RCC 7860 (cell line): ENCODE measurements around the gene ATP1A4.
"Not testable (repeated sequence)": the region's sequence is repeated elsewhere in the genome, so short reads cannot be mapped to it uniquely, and the experiment has no call there.

ENCODE experiments used
- DNase-seq: peaks from one replicate; pipeline ENCODE4 v3.0.0-alpha.2; 2015; ENCODE audit warnings: low spot score
- FAIRE-seq: peaks from 2 replicates; lab custom pipeline; 2012; peaks lifted over from hg19 to GRCh38; lab: Jason Lieb, UNC

The ATP1A4 gene

DNA sequence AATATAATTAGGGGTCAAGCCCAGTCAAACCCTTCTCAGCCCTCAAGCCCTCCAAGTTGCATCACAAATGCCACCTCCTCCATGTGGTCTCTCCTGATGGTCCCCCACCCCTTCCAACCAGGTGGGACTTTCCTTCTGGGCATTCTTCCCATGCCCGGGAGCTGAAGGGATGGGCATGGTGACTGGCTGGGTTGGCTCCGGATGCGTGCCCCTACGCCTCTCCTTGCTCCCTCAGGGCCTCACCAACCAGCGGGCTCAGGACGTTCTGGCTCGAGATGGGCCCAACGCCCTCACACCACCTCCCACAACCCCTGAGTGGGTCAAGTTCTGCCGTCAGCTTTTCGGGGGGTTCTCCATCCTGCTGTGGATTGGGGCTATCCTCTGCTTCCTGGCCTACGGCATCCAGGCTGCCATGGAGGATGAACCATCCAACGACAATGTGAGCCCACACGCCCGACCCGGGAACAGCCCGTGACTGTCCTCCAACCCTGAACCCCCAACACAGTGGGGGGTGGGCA is 28.4 kb upstream of the ATP1A4 start:
- FAIRE-seq (no peak), DNase-seq (no peak)

- no peak for DNase-seq
- no peak for FAIRE-seq
Observed at GRCh38 chr1:160123726-160124125, 27.7 kb upstream of the ATP1A4 start.

DNA sequence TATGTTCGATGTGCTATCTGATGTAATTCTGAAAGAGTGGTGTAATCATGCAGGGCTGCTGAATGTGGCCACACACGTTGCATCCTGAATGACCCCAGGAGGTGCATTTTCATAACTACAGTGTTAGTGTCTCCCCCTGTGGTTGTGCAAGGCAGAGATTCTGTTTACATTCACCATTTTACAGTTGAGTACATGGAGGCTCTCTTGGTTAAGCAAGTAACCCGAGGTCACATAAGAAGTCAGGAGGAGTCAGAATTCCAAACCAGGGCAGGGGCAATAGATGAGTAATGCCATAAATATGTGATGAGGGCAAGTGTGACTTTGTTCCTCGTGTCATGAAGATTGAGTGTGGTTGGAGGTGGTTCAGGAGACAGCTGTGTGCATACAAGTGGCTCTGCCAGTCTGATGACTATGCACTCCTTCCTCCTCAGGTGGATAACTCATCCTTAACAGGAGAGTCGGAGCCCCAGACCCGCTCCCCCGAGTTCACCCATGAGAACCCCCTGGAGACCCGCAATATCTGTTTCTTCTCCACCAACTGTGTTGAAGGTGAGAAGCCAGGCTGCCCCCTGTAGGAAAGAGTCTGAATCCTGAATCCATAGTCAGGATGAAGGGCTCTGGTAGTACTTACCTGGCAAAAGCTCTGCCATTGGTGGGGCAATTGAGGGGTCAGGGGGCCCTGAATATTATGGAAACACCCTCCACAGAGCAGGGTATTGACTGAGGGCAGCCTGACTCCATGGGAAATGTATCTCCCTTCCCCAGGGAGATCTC is 26.5 kb upstream of the ATP1A4 start:
- DNase-seq (peak; percentile 100), FAIRE-seq (peak; percentile 98)

- peak; percentile 93 for FAIRE-seq
- DNase-seq: peak; percentile 93
Observed at GRCh38 chr1:160125746-160126145, 25.7 kb upstream of the ATP1A4 start.

GRCh38 chr1:160126342-160126741 is 25.1 kb upstream of the ATP1A4 start:
- FAIRE-seq, DNase-seq: not testable (repeated sequence)

DNA sequence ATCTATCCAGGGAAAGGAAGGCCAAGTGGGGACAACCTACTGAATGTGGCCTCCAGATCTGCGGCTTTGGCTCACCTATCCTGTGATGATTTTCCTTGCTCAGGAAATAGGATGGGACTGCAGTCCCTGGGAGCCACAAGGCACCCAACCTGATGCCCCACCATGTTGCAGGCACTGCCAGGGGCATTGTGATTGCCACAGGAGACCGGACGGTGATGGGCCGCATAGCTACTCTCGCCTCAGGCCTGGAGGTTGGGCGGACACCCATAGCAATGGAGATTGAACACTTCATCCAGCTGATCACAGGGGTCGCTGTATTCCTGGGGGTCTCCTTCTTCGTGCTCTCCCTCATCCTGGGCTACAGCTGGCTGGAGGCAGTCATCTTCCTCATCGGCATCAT is 24.0 kb upstream of the ATP1A4 start:
- no peak for DNase-seq
- no peak for FAIRE-seq

DNA sequence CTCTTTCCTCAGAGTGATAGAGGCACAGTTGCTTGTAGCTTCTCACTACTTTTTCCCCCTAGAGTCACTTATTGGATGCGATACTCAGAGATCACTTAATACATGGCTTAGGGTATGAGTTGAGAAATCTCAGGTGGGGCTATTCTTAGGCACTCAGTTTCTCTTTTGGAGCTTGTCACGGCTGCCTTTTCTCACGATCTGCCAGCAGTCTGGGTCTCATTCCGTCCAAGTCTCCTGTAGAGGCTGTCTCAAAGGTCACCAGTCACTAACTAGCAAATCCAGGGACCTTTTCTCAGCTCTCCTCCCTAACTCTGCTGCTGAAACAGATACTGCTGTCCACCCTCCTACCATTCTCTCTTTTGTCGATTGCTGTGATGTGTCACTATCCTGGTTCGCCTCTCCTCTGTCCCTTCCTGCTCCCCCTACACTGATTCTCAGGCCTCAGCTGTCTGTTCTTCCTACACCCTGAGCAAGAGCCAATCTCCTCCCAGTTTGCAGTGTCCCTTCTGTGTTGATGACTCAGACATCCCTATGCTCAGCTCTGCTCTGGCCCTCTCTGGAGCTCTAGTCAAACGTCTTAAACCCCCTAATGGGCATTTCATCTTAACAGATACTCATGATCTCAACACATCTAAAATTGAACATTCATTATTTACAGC is 23.4 kb upstream of the ATP1A4 start:
- FAIRE-seq (peak; percentile 52), DNase-seq (peak; percentile 73)

DNA sequence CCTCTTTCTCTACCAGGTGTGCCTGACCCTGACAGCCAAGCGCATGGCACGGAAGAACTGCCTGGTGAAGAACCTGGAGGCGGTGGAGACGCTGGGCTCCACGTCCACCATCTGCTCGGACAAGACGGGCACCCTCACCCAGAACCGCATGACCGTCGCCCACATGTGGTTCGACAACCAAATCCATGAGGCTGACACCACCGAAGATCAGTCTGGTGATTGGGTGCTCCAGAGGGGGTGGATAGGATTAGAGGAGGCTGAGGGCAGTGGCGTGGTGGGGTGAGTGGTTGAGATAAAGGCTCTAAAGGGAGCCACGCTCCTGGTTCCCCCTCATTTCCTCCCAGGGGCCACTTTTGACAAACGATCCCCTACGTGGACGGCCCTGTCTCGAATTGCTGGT is 22.8 kb upstream of the ATP1A4 start:
- no peak for DNase-seq
- FAIRE-seq: no peak

DNA sequence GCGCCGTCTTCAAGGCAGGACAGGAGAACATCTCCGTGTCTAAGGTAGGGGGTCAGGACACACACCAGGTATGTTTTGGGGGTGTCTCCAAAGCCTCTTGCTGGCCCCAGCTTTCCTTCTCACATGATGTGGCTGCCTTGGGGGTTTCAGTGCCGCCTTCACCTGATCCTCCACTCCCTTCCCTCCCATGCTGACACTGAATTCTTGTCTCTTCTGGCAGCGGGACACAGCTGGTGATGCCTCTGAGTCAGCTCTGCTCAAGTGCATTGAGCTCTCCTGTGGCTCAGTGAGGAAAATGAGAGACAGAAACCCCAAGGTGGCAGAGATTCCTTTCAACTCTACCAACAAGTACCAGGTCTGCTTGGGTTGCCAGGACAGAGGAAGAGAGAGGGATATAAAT is 22.4 kb upstream of the ATP1A4 start:
- DNase-seq: no peak
- FAIRE-seq: no peak

DNA sequence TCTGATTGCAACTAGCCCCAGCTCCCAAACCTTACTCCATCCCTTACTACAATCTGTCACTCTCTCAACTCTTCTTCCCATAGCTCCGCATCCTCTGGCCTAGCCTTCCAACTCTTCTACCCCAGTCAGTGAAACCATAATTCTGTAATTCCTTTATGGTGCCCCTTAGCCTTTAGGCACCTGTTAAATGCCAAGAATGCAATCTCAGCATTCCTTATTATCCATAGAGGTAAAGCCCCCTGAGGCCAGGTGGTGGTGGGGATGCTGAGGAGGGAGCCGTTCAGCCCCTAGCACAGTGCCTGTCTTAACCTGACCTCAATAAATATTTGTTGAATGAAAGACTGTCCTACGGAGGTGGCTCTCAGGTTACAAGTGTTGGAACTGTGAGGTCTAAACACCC is 21.8 kb upstream of the ATP1A4 start:
- no peak for FAIRE-seq
- no peak for DNase-seq

GRCh38 chr1:160129966-160130365 is 21.4 kb upstream of the ATP1A4 start:
- DNase-seq: no peak
- no peak for FAIRE-seq

DNA sequence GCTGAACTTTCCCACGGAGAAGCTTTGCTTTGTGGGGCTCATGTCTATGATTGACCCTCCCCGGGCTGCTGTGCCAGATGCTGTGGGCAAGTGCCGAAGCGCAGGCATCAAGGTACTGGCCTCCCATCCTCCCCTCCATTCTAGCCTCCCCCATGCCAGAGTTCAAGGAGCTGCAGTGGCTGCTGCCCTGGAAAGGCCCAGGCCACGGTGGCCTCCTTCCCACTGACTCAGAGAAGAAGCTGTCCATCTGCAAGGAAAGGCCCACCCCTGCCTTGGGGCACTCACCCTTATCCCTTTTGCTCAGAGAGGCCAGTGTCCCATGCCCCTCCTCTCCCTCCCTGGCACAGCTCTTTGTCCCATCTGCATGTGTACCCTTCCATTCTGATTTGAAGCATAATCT is 20.9 kb upstream of the ATP1A4 start:
- no peak for FAIRE-seq

DNA sequence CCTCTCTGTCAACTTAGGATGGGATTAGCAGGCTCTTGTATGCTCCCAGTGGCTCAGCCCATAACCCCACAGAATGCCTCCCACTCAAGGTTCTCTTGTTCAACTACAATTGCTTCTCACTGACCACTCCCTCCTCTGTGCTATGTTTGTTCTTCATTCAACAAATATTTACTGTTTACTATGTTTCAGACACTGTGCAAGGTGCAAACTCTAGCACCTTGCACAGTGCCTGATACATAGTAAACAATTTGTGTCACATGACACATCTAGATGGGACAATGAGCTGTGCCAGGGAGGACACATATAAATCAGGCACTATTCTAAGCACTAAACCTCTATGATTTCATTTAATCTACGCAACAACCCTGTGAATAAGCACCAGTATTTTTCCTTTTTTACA is 20.5 kb upstream of the ATP1A4 start:
- DNase-seq (no peak), FAIRE-seq (no peak)

More for the DNA sequence above, 20.9 kb upstream of the ATP1A4 start:
- DNase-seq: no peak

DNA sequence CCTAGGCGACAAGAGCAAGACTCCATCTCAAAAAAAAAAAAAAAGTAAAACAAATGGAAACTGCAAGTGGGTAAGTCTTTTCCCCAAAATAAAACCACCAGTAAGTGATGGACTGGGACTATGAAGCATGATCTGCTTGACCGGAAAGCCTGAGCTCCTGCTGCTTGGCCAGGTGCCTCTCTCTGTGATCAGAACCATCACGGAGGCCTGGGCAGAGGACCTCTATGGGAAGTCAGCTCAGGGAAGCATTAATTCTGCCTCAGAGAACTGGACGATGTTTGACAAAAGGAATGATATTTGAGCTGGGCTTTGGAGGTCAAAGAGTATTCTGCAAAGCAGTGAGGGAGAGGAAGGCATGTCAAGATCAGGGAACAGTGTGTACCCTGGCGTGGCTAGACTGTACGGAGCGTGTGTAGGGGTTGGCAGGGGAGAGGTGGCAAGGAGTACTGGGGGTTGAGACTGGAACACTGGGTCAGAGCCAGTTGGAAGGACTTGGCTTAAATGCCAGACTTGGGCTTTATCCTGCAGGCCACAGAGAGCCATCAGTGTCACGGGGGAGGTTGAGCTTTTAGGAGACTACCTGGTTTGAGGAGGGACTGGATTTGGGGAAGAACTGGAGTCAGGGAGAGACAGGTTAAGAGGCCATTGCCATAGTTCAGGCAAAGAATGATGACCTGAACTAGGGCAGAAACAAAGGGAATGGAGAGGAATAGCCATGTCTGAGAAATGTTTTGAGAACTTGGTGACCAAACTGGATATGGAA is 19.4 kb upstream of the ATP1A4 start:
- no peak for DNase-seq
- no peak for FAIRE-seq

- FAIRE-seq (no peak), DNase-seq (no peak)
Observed at GRCh38 chr1:160133990-160134770, 17.2 kb upstream of the ATP1A4 start.

- DNase-seq: no peak
- no peak for FAIRE-seq
Observed at GRCh38 chr1:160134791-160135572, 16.4 kb upstream of the ATP1A4 start.

GRCh38 chr1:160136121-160136925 is 15.1 kb upstream of the ATP1A4 start:
- FAIRE-seq: no peak
- DNase-seq: no peak

GRCh38 chr1:160136926-160137200 is 14.5 kb upstream of the ATP1A4 start:
- DNase-seq (no peak), FAIRE-seq (no peak)

DNA sequence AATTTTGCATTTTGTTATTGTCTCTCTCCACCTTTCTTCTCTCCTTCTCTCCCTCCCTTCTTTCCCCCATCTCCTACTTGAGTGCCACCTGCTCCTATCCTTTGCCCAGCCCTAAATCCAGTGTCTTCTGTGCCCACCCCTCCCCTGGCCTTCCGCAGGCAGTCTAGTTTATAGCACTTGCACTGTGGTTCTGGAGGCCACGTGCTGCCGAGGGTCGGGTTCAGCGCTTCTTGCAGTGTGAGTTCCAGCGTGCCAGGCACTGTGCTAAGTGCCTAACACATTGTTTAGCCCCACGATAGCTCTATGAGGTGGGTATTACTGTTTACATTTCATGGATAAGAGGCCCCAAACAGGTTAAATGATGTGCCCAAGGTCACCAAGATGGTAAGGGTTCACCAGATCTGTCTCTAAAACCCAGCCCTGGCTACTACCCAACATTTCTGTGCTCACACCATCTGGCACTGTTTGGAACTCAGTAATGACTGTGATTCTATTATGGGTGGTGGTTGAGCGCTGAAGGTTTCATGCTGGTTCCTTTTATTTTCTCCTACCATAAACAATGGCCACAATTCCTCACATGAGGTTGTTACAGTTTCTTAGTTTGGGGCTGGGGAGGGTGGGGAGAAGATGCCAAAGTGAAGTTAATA is 14.1 kb upstream of the ATP1A4 start:
- DNase-seq: no peak
- no peak for FAIRE-seq
